GM23248 (cell line): ENCODE data around the gene KATNA1.

Source experiments
- EZH2 ChIP-seq: fragments of 200-600 bp; sonication (generic); IDR thresholded peaks from 2 replicates; pipeline ENCODE4 v1.6.1; 2018; ENCODE audit warnings: antibody characterized with exemption, mild to moderate bottlenecking; ENCODE audit not compliant: insufficient read depth, poor library complexity, severe bottlenecking
- EZH2phosphoT487 ChIP-seq: fragments of 200-600 bp; sonication (generic); IDR thresholded peaks from 2 replicates; pipeline ENCODE4 v1.6.1; 2018; ENCODE audit warnings: antibody characterized with exemption, moderate library complexity, mild to moderate bottlenecking, low read depth; ENCODE audit not compliant: insufficient read depth

DNA sequence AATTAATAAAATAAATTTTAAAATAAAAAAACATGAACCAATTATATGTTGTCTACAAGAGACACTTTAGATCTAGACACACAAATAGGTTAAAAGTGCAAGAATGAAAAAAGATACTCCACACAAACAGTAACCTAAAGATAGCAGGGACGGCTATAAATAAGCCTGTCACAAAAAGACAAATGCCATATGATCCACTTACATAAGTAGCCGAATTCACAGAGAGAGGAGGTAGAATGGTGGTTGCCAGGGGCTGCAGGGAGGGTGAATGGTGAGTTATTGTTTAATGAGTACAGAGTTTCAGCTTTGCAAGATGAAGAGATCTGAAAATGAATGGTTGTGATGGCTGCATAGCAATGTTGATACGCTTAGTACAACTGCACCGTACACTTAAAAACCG is 32.7 kb downstream of the KATNA1 start:
- TF ChIP-seq EZH2phosphoT487 (no peak), EZH2 (no peak)
